ENCODE data around the gene GNRHR.

The GNRHR gene

DNA sequence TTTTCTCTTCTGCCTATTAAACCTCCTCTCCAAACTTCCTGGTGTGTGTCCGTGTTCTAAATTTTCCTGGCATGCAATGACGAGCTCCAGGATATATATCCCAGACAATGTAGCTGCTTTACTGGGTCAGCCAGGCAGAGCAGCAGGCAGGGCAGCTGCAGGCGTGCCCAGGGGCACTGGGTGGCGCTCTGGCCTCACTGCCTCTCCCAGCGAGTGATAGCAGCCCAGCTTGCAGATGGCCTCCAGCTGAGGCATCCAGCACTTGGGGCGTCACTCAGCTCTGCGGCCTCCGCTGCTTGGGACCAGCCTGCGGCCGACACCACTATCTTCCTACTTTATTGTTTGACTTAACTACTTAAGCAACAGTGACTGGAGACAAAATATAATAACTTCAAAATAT lies 30.2 kb downstream of the GNRHR start:
- H3K36me3 ChIP-seq (ENCODE audit: insufficient read depth, low read length) = peaks cover 3% of the 10 kb centered on the region
- DNase-seq (ENCODE audit: low read depth, low spot score) = no peak
- no peak overlapping the region for H3K27ac ChIP-seq
- H3K9ac ChIP-seq (ENCODE audit: insufficient read length) = no peak overlapping the region
- H3K9me3 ChIP-seq (ENCODE audit: low read depth, low read length) = no peaks in the 10 kb centered on the region
- no peak overlapping the region for H3K4me3 ChIP-seq
- TF ChIP-seq FOXP2 (optimal IDR thresholded peaks at IDR 0.05; ENCODE audit: control extremely low read depth, extremely low read length, insufficient read depth) (no peak), POLR2AphosphoS5 (IDR thresholded peaks at IDR 0.05; ENCODE audit: borderline replicate concordance, low read depth, low read length) (no peak), EZH2 (IDR thresholded peaks at IDR 0.05) (no peak)

DNA sequence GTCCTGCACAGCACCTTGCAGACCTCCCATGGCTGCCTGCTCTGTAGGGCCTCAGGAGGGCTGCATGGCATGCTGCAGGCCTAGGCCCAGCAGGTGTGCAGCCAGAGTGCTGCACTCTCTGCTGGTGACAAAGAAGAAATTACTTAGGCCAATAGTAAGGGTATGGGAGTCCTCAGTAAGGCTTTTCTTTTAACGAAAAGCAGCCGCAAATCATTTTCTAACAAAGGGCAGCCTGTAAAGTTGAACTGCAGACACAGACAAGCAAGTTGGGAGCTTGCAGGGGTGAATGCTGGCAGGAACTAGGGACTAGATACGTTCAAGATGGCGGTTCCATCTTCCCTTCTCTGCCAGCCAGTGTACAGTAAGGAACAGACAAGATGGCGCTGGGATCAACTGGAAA lies 30.8 kb downstream of the GNRHR start:
- Histone ChIP-seq H3K9ac (ENCODE audit: insufficient read length) (no peak overlapping the region), H3K36me3 (ENCODE audit: insufficient read depth, low read length) (peaks cover 3% of the 10 kb centered on the region), H3K27ac (no peak overlapping the region), H3K9me3 (ENCODE audit: low read depth, low read length) (no peaks in the 10 kb centered on the region), H3K4me3 (no peak overlapping the region)
- TF ChIP-seq FOXP2 (optimal IDR thresholded peaks at IDR 0.05; ENCODE audit: control extremely low read depth, extremely low read length, insufficient read depth) (no peak), POLR2AphosphoS5 (IDR thresholded peaks at IDR 0.05; ENCODE audit: borderline replicate concordance, low read depth, low read length) (no peak), EZH2 (IDR thresholded peaks at IDR 0.05) (no peak)
- DNase-seq (ENCODE audit: low read depth, low spot score) = no peak

DNA sequence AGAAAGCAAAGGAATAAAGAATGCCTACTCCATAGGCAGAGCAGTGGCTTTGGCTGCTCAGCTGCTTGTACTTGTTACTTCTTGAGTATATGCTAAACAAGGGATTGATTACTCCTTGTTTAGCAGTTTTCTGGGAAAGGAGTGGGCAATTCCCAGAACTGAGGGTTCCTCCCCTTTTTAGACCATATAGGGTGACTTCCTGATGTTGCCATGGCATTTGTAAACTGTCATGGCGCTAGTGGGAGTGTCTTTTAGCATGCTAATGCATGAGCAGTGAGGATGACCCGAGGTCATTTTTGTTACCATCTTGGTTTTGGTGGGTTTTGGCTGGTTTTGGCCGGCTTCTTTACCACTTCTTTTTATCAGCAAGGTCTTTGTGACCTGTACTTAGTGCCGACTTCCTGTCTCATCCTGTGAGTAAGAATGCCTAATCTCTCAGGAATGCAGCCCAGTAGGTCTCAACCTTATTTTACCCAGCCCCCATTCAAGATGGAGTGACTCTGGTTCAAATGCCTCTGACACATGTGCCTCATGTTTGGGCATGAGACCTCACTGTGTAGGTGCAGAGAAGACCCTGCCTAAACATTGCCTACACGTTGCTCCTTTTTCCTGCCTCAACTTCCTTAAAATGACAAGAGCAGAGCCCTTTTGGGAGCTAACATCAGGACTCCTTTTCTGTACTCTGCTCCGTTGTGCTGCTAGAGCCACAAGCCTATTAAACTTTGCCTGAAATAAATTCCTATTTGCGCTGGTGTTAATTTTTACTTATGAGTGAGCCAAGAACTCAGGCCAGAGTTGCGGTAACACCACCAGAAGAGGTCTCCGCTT lies 32.2 kb downstream of the GNRHR start:
- TF ChIP-seq FOXP2 (optimal IDR thresholded peaks at IDR 0.05; ENCODE audit: control extremely low read depth, extremely low read length, insufficient read depth) = no peak
- TF ChIP-seq EZH2 (IDR thresholded peaks at IDR 0.05) = no peak
- no peak for TF ChIP-seq POLR2AphosphoS5 (IDR thresholded peaks at IDR 0.05; ENCODE audit: borderline replicate concordance, low read depth, low read length)
- Histone ChIP-seq H3K36me3 (ENCODE audit: insufficient read depth, low read length) (peaks cover 3% of the 10 kb centered on the region), H3K27ac (no peak overlapping the region), H3K9me3 (ENCODE audit: low read depth, low read length) (no peaks in the 10 kb centered on the region), H3K4me3 (no peak overlapping the region), H3K9ac (ENCODE audit: insufficient read length) (no peak overlapping the region)
- DNase-seq (ENCODE audit: low read depth, low spot score) = no peak

DNA sequence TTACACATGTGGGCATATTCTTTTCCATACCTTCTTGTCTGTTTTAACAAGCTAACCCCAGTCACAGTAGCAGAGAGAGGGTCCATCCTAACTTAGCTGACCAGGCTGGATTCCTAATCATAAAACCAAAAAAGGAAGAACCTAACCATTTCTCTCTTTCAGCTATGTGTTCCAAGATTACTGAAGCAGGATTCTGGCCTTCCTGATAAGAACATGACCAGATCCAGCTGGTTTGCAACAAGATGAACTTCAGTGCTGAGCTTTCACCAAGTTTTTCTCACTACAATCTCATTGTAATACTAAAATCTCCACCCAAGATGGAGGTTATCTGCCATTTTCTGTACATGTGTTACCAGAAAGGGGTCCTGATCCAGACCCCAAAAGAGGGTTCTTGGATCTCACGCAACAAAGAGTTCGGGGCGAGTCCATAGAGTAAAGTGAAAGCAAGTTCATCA lies 32.8 kb downstream of the GNRHR start:
- Histone ChIP-seq H3K9me3 (ENCODE audit: low read depth, low read length) (no peaks in the 10 kb centered on the region), H3K4me3 (no peak overlapping the region), H3K36me3 (ENCODE audit: insufficient read depth, low read length) (peaks cover 3% of the 10 kb centered on the region), H3K27ac (no peak overlapping the region), H3K9ac (ENCODE audit: insufficient read length) (no peak overlapping the region)
- TF ChIP-seq POLR2AphosphoS5 (IDR thresholded peaks at IDR 0.05; ENCODE audit: borderline replicate concordance, low read depth, low read length) (no peak), FOXP2 (optimal IDR thresholded peaks at IDR 0.05; ENCODE audit: control extremely low read depth, extremely low read length, insufficient read depth) (no peak), EZH2 (IDR thresholded peaks at IDR 0.05) (no peak)
- no peak for DNase-seq (ENCODE audit: low read depth, low spot score)

DNA sequence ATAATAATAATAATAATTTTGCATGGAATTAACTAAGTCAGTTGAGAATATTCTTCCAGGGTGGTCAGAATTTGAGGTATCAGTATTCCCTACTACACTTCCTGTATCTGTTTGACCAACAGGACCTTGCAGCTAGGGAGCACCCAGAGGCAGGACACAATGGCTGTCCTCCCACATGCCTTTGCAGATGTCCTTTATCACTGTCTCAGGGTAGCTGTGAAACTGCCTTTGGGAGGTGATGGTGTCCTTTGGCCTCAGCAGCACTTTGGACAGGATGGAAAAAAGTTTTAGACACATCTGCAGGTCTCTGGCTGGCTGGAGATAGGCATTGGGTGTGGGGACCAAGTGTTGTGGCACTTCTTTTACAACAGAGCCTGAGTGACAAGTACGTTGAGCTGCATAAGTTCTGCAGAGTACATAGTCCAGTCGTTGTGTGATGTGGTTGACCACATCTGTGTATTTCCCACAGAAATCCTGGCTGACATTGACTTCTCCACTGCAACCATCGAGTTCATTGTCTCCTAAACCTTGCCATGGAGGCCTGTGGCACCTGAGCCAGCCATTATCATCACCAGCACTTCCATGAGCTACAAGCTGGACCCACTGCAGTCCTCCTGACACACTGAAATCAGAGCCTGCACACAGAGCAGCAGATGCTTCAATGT lies 34.1 kb downstream of the GNRHR start:
- no peaks in the 10 kb centered on the region for H3K9me3 ChIP-seq (ENCODE audit: low read depth, low read length)
- no peak for DNase-seq (ENCODE audit: low read depth, low spot score)
- no peak overlapping the region for H3K4me3 ChIP-seq
- no peak overlapping the region for H3K9ac ChIP-seq (ENCODE audit: insufficient read length)
- H3K27ac ChIP-seq = no peak overlapping the region
- TF ChIP-seq FOXP2 (optimal IDR thresholded peaks at IDR 0.05; ENCODE audit: control extremely low read depth, extremely low read length, insufficient read depth) (no peak), POLR2AphosphoS5 (IDR thresholded peaks at IDR 0.05; ENCODE audit: borderline replicate concordance, low read depth, low read length) (no peak), EZH2 (IDR thresholded peaks at IDR 0.05) (no peak)
- peaks cover 3% of the 10 kb centered on the region for H3K36me3 ChIP-seq (ENCODE audit: insufficient read depth, low read length)

DNA sequence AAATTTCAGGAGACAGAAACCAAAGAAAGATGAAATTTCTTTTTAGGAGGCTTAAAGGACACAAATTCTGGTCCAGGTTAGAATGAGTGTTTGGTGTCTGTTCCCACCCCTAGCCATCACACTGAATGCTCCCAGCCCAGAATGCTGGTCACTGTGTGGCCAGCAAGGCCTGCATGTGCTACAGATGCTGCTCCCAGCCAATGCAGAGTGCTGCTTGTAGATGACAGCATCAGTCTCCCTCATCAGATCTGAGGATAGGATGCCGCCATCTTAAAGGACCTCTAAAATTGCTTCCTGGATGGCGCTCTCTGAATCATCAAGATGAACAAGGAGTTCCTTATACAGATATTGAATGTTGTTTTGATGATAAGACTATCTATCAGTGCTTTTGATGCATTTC lies 35.3 kb downstream of the GNRHR start:
- Histone ChIP-seq H3K36me3 (ENCODE audit: insufficient read depth, low read length) (peaks cover 3% of the 10 kb centered on the region), H3K9ac (ENCODE audit: insufficient read length) (no peak overlapping the region)
- no peak for TF ChIP-seq FOXP2 (optimal IDR thresholded peaks at IDR 0.05; ENCODE audit: control extremely low read depth, extremely low read length, insufficient read depth)
- no peak for TF ChIP-seq EZH2 (IDR thresholded peaks at IDR 0.05)
- no peak for TF ChIP-seq POLR2AphosphoS5 (IDR thresholded peaks at IDR 0.05; ENCODE audit: borderline replicate concordance, low read depth, low read length)

DNA sequence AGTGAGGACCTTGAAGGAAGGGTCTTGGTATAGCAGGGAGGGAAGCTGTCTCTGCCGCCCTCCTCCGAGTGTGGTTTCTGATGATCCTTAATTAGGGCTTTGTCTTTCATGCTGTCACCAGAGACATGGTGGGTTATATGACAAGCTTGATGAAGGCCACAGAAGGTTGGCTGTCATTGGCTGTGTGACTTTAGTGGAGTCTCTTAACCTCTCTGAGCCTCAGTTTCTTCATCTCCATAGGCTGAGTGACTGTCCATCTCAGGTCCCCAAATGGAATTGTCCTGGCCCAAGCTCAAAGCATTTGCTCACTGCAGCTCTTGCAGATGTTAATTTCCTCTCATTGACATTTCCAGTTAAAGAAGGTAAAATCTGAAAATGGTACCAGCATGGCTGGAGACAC lies 36.6 kb downstream of the GNRHR start:
- TF ChIP-seq FOXP2 (optimal IDR thresholded peaks at IDR 0.05; ENCODE audit: control extremely low read depth, extremely low read length, insufficient read depth) (no peak), POLR2AphosphoS5 (IDR thresholded peaks at IDR 0.05; ENCODE audit: borderline replicate concordance, low read depth, low read length) (no peak), EZH2 (IDR thresholded peaks at IDR 0.05) (no peak)
- H3K9ac ChIP-seq (ENCODE audit: insufficient read length) = no peak overlapping the region
- no peak overlapping the region for H3K4me3 ChIP-seq
- peaks cover 3% of the 10 kb centered on the region for H3K36me3 ChIP-seq (ENCODE audit: insufficient read depth, low read length)
- no peak overlapping the region for H3K27ac ChIP-seq
- no peaks in the 10 kb centered on the region for H3K9me3 ChIP-seq (ENCODE audit: low read depth, low read length)
- DNase-seq (ENCODE audit: low read depth, low spot score) = no peak

More for the DNA sequence above, 35.3 kb downstream of the GNRHR start:
- H3K4me3 ChIP-seq = no peak overlapping the region
- no peak for DNase-seq (ENCODE audit: low read depth, low spot score)
- H3K9me3 ChIP-seq (ENCODE audit: low read depth, low read length) = no peaks in the 10 kb centered on the region
- H3K27ac ChIP-seq = no peak overlapping the region

DNA sequence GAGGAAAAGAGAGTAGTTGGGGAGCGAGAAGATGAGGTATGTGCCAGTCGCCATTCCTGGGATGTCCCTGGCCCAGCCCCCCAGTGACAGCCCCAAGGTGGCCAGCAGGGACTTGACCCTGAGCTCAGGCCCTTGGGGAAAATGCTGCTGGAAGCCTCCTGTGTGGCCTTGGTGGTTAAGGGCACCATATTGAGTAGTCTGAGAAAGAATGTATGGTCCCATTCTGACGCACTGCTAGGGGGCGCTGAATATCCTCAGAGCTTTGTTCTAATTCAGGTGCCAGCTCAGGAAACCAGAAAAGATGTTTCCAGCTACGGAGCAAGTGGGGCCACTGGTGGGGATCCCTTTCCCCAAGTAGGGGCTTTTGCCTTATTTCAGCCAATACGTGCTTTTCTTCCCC lies 39.2 kb downstream of the GNRHR start:
- Histone ChIP-seq H3K27ac (no peak overlapping the region), H3K36me3 (ENCODE audit: insufficient read depth, low read length) (no peaks in the 10 kb centered on the region), H3K9me3 (ENCODE audit: low read depth, low read length) (no peaks in the 10 kb centered on the region), H3K4me3 (no peak overlapping the region), H3K9ac (ENCODE audit: insufficient read length) (no peak overlapping the region)
- no peak for DNase-seq (ENCODE audit: low read depth, low spot score)
- TF ChIP-seq POLR2AphosphoS5 (IDR thresholded peaks at IDR 0.05; ENCODE audit: borderline replicate concordance, low read depth, low read length) (no peak), FOXP2 (optimal IDR thresholded peaks at IDR 0.05; ENCODE audit: control extremely low read depth, extremely low read length, insufficient read depth) (no peak), EZH2 (IDR thresholded peaks at IDR 0.05) (no peak)
